Endothelial cell (in vitro differentiated cells): Measurements from ENCODE around the gene CNGA2. TPM values are rescaled to one million over a fixed set of nuclear protein-coding genes. Genes with fewer than 3 reads are reported as not detected.

Experiments
- DNase-seq: peaks from one replicate; pipeline ENCODE4 v3.0.0; 2021; ENCODE audit warnings: low spot score
- H3K27ac Mint-ChIP-seq: one replicate; pipeline ENCODE4 v1.8.0; 2021; ENCODE audit warnings: mixed read lengths, inconsistent platforms; ENCODE audit not compliant: unreplicated experiment
- H3K27me3 Mint-ChIP-seq: one replicate; pipeline ENCODE4 v1.8.0; 2021; ENCODE audit warnings: mild to moderate bottlenecking, moderate library complexity, mixed read lengths, inconsistent platforms; ENCODE audit not compliant: unreplicated experiment
- H3K36me3 Mint-ChIP-seq: one replicate; pipeline ENCODE4 v1.8.0; 2021; ENCODE audit warnings: mild to moderate bottlenecking, low read depth, mixed read lengths, inconsistent platforms; ENCODE audit not compliant: unreplicated experiment
- H3K4me1 Mint-ChIP-seq: one replicate; pipeline ENCODE4 v1.8.0; 2021; ENCODE audit warnings: mild to moderate bottlenecking, mixed read lengths, inconsistent platforms; ENCODE audit not compliant: unreplicated experiment
- H3K4me3 Mint-ChIP-seq: one replicate; pipeline ENCODE4 v1.8.0; 2021; ENCODE audit warnings: mild to moderate bottlenecking, mixed read lengths, inconsistent platforms; ENCODE audit not compliant: unreplicated experiment
- H3K9me3 Mint-ChIP-seq: one replicate; pipeline ENCODE4 v1.8.0; 2021; ENCODE audit warnings: mixed read lengths, inconsistent platforms; ENCODE audit not compliant: unreplicated experiment
- total RNA-seq: library from RNA; stranded (reverse); fragmentation: NEBNext Ultra II Directional; extraction: Animal tissue kit (Norgen Biotek cat#: 25700); gene quantifications from one replicate; pipeline ENCODE4 v1.2.1, GENCODE V29; 2021; ENCODE audit not compliant: unreplicated experiment
- TF ChIP-seq, protein P1 (sequence below): fragments of 200-600 bp; sonication (generic); IDR thresholded peaks from one replicate; pipeline ENCODE4 v1.5.0; 2021; ENCODE audit warnings: antibody characterized with exemption; ENCODE audit not compliant: unreplicated experiment

The CNGA2 gene
- total RNA-seq, 1 donor from 2014 or later = not detected

DNA sequence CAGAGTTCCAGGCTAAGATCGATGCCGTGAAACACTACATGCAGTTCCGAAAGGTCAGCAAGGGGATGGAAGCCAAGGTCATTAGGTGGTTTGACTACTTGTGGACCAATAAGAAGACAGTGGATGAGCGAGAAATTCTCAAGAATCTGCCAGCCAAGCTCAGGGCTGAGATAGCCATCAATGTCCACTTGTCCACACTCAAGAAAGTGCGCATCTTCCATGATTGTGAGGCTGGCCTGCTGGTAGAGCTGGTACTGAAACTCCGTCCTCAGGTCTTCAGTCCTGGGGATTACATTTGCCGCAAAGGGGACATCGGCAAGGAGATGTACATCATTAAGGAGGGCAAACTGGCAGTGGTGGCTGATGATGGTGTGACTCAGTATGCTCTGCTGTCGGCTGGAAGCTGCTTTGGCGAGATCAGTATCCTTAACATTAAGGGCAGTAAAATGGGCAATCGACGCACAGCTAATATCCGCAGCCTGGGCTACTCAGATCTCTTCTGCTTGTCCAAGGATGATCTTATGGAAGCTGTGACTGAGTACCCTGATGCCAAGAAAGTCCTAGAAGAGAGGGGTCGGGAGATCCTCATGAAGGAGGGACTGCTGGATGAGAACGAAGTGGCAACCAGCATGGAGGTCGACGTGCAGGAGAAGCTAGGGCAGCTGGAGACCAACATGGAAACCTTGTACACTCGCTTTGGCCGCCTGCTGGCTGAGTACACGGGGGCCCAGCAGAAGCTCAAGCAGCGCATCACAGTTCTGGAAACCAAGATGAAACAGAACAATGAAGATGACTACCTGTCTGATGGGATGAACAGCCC lies 9.3 kb downstream of the CNGA2 start:
- DNase-seq = no peak
- H3K36me3 Mint-ChIP-seq = no peaks in the 10 kb centered on the region
- TF ChIP-seq, protein P1, sequence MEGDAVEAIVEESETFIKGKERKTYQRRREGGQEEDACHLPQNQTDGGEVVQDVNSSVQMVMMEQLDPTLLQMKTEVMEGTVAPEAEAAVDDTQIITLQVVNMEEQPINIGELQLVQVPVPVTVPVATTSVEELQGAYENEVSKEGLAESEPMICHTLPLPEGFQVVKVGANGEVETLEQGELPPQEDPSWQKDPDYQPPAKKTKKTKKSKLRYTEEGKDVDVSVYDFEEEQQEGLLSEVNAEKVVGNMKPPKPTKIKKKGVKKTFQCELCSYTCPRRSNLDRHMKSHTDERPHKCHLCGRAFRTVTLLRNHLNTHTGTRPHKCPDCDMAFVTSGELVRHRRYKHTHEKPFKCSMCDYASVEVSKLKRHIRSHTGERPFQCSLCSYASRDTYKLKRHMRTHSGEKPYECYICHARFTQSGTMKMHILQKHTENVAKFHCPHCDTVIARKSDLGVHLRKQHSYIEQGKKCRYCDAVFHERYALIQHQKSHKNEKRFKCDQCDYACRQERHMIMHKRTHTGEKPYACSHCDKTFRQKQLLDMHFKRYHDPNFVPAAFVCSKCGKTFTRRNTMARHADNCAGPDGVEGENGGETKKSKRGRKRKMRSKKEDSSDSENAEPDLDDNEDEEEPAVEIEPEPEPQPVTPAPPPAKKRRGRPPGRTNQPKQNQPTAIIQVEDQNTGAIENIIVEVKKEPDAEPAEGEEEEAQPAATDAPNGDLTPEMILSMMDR = no peak
- no peak overlapping the region for H3K27ac Mint-ChIP-seq
- H3K27me3 Mint-ChIP-seq = no peaks in the 10 kb centered on the region
- H3K4me3 Mint-ChIP-seq = no peak overlapping the region
- H3K9me3 Mint-ChIP-seq = no peaks in the 10 kb centered on the region
- H3K4me1 Mint-ChIP-seq = no peaks in the 10 kb centered on the region

DNA sequence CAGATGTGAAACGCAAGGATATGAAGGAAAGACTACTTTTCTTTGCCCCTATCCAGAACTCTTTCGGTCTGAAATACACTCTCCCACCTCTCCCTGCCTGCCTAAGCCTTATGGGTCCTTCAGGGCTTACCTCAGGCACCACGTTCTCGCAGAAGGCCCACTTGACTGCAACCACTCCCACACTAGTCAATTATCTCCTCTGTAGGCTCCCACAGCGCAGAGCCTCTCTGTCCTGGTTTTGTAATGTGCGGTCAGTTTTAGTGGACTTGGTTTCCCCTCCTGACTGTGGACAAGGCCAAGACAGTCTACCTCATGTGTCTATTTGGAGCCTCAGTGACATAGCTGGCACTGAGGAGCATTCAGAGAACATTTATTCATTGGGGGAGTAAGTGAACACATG lies 11.1 kb downstream of the CNGA2 start:
- TF ChIP-seq, protein P1 = no peak
- H3K9me3 Mint-ChIP-seq = no peaks in the 10 kb centered on the region
- no peaks in the 10 kb centered on the region for H3K27me3 Mint-ChIP-seq
- peaks cover 7% of the 10 kb centered on the region for H3K4me1 Mint-ChIP-seq
- no peak overlapping the region for H3K27ac Mint-ChIP-seq
- DNase-seq = no peak
- no peaks in the 10 kb centered on the region for H3K36me3 Mint-ChIP-seq
- H3K4me3 Mint-ChIP-seq = no peak overlapping the region

DNA sequence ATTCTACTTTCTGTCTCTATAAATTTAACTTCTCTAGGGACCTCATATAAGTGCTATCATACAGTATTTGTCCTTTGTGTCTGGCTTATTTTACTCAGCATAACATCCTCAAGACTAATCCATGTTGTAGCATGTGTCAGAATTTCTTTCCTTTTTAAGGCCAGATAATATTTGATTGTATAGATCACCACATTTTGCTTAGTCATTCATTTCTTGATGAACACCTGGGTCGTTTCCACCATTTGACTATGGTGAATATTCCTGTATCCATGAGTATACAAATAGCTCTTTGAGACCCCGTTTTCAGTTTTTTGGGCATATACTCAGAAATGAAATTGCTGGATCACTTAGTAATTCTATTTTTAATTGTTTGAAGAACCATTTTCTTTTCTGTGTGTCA lies 12.0 kb downstream of the CNGA2 start:
- Mint-ChIP-seq H3K27me3 (no peaks in the 10 kb centered on the region), H3K4me1 (peaks cover 7% of the 10 kb centered on the region), H3K9me3 (no peaks in the 10 kb centered on the region), H3K36me3 (no peaks in the 10 kb centered on the region), H3K4me3 (no peak overlapping the region), H3K27ac (no peak overlapping the region)
- TF ChIP-seq, protein P1 = no peak
- no peak for DNase-seq

DNA sequence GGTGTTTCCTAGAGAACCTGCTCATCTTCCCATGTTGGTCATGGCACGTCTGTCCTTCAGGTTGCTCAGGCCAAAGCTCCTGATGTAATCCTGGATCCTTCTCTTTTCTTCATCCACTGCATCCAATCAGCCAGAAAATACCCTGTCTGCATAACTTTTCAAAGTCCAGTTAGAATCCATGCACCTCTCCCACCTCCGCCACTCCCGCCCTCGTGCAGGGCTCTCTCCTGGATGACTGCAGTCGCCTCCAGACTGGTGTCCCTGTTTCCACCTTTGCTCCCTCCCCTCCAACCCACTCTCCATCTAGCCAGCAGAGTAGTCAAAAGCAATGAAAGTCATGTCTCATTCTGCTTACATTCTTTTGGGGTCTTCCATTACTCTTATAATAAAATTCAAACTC lies 16.0 kb downstream of the CNGA2 start:
- Mint-ChIP-seq H3K4me1 (peaks cover 7% of the 10 kb centered on the region), H3K9me3 (no peaks in the 10 kb centered on the region), H3K36me3 (no peaks in the 10 kb centered on the region), H3K27me3 (no peaks in the 10 kb centered on the region), H3K4me3 (no peak overlapping the region), H3K27ac (no peak overlapping the region)
- TF ChIP-seq, protein P1 = no peak
- no peak for DNase-seq

DNA sequence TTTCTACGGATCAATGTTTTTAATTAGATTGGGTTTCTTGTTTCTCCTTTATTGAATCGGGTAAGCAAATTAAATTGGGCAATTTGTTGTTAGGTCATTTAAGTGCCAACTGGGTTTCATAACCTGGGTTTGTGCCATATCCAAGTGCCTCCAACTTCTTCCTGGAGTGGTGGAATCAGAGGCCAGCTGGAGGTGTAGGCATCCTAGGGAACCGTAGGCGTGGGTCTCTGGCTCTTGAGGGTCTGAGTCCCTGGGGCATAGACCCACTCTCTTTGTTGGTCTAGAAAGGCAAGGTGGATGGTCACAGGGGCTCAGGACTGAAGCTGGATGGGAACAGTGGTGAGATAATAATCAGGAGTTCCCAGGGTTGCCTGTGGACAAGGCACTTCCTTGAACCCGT lies 18.3 kb downstream of the CNGA2 start:
- Mint-ChIP-seq H3K27ac (no peak overlapping the region), H3K27me3 (no peaks in the 10 kb centered on the region), H3K4me1 (peaks cover 7% of the 10 kb centered on the region), H3K4me3 (no peak overlapping the region), H3K9me3 (no peaks in the 10 kb centered on the region), H3K36me3 (no peaks in the 10 kb centered on the region)
- TF ChIP-seq, protein P1 = no peak
- DNase-seq = no peak
